ENCODE results near the gene MAPKAPK3.

GRCh38 chr3:50676031-50676705, 59.2 kb downstream of the MAPKAPK3 start:
- TF ChIP-seq EZH2 (IDR thresholded peaks at IDR 0.05; ENCODE audit: insufficient read depth, poor library complexity, severe bottlenecking) (no peak), EZH2phosphoT487 (IDR thresholded peaks at IDR 0.05; ENCODE audit: insufficient read depth, low read depth) (no peak)

Measured in GM23248 (cell line).